ENCODE data around the gene FUCA2.

The FUCA2 gene, protein sequence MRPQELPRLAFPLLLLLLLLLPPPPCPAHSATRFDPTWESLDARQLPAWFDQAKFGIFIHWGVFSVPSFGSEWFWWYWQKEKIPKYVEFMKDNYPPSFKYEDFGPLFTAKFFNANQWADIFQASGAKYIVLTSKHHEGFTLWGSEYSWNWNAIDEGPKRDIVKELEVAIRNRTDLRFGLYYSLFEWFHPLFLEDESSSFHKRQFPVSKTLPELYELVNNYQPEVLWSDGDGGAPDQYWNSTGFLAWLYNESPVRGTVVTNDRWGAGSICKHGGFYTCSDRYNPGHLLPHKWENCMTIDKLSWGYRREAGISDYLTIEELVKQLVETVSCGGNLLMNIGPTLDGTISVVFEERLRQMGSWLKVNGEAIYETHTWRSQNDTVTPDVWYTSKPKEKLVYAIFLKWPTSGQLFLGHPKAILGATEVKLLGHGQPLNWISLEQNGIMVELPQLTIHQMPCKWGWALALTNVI

DNA sequence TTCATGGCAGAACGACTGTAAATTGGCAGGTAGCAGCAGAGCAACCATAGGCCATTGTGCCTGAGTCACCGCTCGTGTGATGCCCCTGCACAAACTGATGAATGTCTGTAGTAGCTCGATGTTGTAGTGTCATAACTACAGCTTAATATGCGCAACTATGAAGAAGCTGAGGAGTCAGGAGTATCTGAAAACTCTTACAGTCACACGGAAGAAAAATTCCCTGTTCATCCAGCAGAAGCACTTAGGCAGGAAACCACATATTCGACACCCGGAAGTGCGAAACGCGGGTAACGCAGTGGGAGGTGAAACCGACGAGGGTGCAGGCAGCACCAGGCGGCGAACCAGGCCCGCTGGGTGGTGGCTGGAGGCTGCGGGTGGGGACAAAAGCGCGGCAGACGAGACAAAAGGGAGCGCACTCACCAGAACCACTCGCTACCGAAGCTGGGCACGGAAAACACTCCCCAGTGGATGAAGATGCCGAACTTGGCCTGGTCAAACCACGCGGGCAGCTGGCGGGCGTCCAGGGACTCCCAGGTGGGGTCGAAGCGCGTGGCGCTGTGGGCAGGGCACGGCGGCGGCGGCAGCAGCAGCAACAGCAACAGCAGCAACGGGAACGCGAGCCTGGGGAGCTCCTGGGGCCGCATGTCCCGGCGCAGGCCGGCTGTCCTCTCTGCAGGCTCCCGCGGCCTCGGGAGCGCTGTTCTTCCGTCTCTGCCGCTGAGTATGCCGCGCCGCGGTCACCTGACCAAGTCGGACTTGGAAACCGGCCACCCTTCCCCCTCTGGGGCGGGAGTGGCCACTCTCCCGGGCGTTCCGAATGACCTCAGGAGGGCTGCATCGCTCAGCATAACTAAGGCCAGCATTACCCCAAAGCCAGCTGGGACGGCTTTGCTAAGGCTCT is at the start of gene FUCA2:
Gene FUCA2, minus strand, starts transcription at position 730 of the 901 bp plus-strand sequence. Its CDS starts 86 bp downstream, at position 644.
- peak; percentile 45 for DNase-seq

DNA sequence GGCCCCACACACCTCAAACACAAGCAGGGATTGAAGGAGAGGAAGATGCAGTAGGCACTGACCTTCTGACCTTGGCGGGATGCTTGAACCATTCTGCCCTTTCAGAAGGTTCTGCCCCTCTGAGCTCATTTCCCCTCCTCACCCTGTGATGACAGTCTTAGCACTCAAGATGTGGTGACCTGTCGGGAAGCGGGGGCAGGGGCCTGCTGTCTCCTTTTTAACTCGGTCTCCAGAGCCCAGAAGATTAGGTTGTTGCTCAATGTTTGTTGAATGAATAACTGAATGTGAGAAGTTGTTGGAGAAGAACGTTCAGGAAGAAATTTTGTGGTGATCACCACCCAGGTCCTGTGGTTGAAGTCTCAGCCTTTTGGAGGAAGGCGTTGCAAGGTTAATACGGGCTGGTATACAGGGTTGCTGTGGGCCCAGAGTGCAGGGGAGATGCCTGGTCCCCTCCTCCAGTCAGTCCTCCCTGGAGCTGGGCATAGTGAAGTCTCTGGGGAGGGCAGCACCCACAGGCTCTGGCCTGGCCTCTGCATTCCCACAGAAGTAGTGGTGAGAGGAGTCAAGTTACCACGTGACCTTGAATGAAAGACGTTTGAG is 49.7 kb upstream of the FUCA2 start:
- DNase-seq, result no peak

DNA sequence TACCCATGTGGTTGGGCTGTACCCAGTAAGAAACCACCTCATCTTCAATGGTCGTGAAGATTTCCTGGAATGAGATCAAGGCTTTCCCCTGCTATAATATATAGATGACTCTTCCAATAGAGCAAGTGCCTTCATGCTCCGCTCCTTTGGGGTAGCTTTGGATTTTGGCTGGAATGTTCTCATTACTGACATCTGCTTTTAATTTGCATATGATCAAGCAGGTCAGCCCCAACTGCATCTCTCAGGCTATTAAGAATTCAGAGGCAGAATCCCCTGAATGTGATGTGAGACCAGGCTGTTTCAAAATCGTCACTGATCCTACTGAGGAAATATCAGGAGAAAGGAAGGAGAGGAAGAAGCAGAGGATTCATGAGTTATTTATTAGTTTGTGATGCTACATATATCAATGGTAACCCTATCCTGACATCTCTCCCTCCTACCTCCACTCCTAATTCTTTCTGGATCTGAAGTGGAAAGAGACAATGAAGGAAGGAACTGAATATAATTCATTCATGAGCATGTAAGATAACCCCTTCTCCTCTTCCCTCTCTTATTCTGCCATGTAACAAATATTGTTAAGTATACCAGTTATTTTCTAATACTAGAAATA is 47.6 kb upstream of the FUCA2 start:
- no peak for DNase-seq

DNA sequence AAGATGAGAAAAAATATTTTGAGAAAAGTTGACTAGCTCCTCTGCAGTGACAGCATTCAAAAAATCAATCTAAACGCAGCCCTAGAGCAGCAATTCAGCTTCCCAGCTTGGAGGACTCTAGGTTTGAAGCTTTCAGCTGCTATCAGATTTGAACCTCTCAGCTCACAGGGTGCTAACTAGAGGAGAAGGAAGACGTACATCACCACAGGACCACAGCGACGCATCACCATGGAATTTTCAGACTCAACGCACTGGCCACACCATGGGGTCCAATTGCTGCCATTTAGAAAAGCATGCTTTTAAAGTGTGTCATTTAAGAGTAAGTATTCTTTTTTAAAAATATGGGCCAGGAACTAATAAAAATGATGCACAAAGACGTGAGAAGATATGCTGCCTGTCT is 45.0 kb upstream of the FUCA2 start:
- no peak for DNase-seq

DNA sequence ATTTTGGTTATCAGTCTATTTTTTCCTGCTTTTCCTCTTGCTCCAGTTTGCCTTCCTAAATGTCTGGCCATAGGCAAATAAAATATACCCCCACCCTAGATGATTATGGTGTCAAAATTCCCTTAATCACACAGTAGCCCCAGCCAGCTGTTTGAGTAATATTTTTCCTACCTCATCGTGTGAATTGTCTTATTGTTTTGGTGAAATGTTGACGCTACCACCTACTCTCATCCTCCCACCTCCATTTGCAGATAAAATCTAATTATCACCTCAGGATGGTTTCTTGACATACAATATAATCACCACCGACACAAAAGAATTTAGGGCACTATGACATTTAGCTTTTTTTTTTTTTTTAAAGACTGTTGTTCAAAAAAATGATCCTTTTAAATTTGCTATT is 44.1 kb upstream of the FUCA2 start:
- no peak for DNase-seq

DNA sequence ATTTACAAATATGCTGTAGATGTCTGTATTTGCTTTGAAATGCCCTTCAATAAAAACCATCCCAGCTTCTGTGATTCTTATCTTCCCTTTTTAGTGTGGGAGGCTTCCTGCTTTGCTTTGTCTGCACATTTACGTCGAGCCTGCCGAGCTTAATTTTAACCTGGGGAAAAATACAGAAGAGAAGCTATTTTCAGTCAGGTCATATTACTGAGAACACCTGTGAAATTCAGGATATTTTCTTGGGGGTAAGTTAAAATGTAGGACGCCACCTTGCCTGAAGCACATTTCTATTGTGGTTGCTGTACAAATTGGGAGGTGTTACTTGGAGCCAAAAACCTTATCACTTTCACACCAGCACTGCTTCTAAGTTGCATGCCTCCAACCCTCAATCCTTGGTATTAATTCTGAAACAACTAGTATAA is 43.6 kb upstream of the FUCA2 start:
- DNase-seq, result no peak

DNA sequence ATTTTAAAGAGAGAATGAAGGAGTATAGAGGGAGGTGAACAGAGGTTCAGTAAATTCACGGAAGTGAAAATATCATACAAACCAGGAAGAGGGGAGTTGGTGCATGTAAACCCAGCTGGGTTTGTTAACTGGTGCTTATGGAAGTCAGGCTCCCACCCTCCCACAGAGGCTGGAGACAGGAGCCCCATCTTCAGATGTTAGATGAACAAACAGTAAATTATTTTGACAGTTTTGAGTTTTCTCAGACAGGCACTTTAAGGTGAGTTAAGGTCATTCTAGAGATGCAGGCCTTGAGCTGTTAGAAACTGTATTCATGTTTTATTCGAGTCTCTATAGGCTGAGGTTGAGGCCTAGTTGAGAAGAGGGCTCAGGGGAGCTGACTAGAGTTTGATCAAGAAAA is 41.8 kb upstream of the FUCA2 start:
- no peak for DNase-seq

DNA sequence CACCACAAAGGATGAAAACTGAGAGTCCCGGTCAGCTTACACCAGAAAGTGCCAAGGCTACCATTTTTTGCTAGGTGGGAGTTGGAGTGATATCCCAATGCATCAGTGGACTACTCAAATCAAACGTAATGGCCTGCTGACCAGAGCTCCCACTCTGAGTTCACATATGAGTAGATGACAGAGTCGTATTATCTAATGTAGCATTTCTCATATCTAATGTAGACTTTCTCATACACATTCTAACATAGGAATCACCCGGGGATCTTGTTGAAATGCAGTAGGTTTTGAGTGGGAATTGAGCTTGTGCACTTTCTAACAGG is 38.4 kb upstream of the FUCA2 start:
- no peak for DNase-seq

DNA sequence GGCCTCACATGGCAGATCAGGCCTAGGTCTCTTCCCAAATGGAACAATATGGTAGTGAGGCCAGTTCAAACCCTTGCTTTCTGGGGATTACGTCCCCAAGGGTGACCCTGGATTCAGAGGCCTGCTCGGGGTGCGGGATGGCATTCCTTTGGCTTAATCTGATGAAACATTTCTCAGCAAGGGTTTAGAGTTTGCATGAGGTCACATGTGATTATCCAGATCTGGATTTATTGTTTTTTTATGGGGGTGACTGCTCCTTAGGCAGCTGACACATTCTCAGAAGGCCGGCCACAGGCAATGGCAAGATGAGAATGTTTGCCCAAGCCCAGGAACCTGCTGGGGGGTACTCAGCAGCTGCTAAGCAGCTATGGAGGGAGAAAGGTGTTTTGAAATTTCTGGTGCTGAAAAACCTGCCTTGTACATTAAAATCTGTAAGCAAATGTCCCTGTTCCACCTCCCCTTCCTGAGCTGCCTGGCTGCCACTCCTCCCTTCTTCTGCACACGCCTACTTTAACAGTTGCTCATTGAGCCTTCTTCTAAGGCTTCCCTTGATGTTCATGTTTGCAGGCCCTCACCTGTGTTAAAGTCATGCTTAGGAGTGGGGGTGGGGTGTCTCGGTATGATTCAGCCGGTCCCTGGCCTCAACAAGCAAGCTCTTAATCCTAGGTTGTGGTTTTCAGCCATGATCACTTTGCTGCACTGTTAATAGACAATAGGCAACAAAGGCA is 37.9 kb upstream of the FUCA2 start:
- no peak for DNase-seq

DNA sequence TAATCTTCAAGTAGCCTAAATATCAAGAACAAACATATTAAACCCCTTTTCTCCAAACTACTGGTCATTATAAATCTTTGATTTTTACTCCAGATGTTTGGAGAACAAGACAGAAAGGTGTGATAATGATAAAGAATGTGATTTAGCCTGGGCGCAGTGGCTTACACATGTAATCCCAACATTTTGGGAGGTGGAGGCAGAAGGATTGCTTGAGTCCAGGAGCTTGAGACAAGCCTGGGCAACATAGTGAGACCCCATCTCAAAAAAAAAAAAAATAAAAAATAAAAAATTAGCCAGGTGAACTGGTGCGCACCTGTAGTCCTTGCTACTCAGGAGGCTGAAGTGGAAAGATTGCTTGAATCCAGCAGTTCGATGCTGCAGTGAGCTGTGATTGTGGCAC is 35.1 kb upstream of the FUCA2 start:
- no peak for DNase-seq

DNA sequence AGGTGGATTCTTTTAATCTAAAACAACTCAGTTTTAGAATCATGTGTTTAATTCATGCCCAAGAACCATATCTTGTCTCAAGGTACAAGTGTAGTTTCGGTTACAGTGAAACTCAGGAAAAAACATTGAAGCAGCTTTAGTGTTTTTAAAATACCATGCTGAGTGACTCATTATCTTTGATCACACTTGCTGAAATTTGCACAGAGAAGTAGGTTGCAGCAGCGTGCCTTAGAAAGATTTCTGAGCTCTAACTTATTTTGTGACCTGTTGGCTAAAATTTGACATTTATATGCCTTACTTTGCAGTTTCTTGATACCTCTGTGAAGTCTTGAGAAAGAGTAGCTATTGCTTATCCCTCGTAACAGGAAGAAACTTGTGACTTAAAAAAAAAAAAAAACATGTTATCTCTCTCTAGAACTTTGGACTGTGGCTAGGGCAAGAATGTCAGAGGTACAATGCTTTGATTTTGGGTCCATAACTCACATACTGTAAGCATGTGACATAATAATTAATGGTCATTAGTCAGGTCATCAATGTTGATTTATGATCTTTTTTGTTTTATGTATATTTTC is 34.5 kb upstream of the FUCA2 start:
- no peak for DNase-seq

DNA sequence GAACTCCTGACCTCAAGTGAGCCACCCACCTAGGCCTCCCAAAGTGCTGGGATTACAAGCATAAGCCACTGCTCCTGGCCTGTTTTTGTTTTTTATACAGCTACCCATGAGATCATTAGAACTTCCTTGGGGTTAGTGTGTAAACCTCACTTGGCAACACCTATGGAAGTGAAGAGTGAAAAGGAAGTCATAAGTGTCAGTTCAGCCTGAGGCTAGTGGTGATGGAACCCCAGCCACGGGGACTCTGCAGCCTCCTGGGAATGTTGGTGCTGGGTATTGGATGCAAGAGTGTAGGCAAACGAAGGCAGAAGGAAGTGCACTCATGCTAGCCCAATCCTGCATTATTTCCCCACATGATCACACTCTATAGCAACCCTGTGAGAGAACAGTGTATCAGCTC is 33.6 kb upstream of the FUCA2 start:
- no peak for DNase-seq

DNA sequence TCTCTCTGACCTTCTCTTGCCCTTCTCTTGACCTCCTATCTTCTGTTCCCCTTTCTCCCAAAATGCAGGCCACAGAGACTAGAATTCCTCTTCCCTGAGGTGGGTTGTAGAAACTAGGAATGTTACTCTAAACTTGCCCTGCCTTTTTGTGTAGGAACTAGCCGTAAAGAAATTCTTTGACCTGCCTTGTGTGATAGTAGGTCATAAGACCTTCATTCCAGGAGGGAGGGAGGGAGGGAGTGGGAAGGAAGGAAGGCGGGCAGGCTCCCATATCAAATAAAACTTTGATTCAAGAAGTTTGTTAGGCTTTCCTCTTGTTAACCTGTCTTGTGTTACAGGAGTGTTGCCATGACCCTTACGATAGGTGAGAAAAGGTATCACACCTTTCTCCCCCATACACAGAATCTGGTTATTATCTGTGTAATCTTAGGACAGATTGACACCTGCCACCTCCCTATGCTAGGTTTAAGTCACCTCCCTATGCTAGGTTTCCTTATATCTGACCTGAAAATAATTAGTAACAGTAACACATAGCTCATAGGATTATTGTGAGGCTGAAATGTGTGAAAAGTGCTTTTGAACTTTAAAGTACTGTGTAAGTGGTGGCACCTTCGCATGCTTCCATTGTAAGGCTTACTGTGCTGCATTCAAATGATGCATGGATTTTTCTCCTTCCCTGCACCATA is 32.6 kb upstream of the FUCA2 start:
- DNase-seq, result no peak

DNA sequence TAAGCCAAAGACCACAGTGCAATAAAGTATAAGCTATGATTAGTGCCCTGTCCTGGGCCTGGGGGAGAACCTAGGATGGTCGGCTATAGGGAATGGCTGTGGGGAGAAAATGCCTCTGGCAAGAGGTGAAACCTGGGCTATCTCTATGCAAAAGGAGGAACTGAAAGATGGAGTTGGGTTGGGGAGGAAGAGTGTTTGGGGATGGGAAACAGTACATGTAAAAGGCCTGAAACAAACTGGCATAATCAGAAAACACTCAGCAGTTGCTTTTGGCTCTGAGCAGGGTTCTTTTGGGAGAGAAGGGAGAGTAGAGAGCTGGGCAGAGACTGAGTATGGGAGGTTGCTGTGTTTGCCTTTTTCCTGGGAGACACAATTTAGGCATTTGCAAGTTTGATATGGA is 31.9 kb upstream of the FUCA2 start:
- no peak for DNase-seq

DNA sequence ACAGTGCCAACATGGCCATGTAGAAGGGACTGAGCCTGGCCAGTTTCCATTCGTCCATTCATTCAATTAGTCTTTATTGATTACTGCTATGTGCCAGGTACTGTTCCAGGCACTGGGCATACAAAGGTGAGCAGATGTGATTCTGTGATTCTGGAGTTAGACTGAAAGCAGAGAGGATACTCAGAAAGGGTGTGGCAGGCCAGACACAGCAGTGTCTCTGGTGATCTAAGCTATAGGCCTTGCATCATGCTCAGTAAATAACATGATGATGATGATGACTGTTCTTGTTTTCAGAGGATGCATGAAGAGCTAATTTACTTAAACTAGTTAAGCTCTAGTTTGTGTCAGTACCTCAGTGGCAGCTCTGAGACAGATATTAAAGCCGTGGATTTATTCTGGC is 31.4 kb upstream of the FUCA2 start:
- DNase-seq, result no peak

DNA sequence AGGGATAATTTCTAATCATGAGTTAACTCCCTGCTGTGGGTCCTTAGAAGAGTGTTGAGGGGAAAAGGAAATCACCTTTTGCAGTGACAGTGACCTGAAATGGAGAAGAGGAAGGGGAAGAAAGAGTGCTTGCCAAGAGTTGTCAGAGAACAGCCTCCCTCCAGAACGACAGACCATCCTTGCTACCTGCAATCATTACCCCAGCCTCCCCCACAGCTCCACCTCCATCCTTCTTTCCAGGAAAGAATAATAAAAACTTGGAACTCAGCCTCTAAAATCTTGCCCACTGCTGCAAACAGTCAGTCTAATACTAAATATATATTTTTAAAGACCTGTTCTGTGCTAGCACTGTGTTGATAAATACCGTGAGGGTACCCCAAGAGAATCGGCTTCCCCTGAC is 28.7 kb upstream of the FUCA2 start:
- no peak for DNase-seq

DNA sequence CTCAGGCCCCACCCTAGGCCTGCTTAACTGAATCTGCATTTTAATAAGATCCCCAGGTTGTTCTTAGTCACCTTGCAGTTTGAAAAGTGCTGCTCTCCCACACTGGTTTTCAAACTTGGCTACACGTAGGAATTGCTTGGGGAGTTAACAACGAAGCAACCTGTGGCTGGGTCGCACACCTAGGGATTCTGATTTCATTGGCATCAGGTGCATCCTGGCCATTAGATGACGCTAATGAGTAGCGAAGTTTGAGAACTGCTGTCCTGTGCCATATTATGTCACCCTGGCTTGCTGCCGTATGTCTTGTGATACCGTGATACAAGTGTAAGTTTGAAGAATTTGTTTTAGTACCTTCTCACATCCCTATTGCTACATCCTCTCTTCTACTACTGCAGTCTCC is 28.2 kb upstream of the FUCA2 start:
- DNase-seq, result no peak

DNA sequence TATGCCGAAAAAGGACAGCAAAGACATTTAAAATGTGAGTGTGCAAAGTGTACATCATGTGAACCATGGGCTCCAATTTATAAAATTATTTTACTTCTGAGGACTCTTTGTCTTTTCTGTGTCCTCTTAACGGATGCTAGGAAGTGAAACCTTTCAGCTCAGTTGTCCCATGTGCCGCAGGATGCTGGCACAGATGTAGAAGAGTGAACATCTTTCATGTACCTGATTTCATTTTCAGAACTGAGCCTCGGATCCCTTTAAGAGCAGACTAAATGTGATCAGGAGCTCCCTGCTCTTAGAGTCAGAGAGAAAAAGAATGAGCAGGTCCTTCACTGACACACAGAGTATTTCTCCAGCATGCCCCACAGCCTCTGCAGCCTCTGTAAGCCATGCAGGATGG is 27.6 kb upstream of the FUCA2 start:
- DNase-seq, result no peak

DNA sequence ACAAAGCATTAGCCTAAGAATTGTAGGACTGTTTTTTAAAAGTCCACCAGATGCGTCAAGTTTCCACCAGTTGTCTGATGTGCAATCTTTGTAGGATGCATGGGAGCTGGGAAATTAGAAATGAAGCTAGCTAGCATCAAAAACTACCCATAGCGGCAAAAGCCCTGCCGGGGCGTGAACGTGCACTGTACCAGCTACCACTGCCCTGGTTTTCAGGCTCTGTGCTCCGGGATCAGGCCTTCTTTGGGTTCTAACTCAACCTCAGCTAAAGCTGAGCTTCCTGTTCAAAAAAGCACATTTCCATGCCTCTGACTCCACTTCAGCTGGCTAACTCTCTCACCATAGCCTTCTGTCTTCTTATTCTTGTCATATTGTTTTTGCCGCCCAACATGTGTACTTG is 26.9 kb upstream of the FUCA2 start:
- no peak for DNase-seq

DNA sequence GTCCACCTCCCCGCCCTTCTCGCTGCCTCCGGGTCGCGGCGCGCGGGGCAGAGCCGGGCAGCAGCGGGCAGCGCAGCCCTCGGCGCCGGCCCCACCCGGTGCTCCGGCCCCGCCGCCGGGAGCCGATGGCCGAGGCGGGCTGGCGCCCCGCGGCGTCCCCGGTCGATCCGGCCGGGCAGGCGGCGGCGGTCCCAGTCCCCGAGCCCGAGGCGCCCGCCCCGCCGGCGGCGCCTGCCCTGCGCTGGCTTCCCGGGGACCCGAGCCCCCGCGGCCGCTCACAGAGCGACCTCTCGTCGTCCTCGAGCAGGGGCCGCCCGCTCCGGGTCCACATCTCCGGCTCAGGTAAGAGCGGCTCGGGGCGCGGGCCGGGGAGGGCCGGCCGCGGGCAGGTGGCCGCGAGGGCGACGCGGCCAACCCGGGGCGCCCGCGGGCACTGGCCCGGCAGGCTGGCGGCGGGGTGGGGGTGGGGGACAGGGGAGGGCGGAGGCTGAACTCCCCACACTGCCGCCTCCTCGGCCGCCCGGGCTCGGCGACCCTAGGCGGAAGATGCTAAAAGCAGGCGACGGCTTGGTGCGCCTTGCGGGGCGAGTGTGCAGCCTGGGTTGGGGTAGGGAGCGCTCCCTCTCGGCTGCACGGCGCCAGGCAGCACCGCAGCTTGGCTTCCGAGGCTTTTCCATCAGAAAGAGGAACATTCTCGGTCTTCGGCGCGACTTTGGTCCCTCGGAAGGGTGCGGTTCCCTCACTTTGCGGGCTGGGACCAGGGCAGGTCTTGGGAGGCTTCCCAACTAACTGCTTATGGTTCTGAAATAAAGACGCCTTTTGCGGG is 25.6 kb upstream of the FUCA2 start:
- DNase-seq, result peak; percentile 15

DNA sequence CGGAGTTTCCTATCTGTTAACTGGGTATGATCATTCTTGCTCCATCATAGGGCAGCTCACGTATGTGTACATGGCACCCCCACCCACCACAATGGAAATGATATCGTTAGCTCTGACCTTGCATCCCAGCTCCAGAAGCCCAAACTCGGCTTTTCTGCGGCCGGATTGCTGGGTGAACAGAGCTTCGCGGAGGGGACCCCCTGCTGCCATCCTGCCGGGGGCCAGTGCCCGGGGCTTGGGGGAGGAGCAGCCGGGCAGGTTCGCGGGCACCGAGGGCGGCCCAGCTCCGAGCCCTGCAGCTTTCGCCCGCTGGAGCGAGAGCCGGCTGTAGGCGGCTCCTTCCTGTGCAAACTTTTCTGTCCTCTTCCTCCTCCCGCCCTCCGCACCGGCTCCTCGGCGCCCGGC is 24.9 kb upstream of the FUCA2 start:
- DNase-seq, result no peak
